ENCODE data around the gene TADA3. TPM values are rescaled to one million over a fixed set of nuclear protein-coding genes. Genes with fewer than 3 reads are reported as not detected.

The TADA3 gene
- total and polyA plus RNA-seq, 2 donors (not counting 1 experiment from before 2014, with no cell fraction given) = 51.2 to 87.9 TPM

DNA sequence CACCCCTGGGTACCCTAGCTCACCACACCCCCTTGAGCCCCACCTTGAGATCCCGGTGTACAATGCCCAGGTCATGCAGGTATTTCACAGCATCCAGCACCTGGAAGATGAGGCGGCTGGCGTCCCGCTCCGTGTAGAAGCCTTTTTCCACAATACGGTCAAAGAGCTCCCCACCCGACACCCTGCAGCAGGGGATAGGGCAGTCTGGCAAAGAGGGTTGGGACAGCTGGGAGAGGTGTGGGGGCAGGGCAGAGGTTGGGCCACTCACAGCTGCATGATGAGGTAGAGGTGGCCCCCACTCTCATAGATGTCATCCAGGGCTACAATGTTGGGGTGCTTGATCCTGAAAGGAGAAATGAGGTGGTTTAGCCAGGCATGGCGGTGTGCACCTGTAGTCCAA lies 29.4 kb downstream of the TADA3 start:
- Histone ChIP-seq H3K79me2 (ENCODE audit: control insufficient read depth, insufficient read depth, low read length) (no peaks in the 10 kb centered on the region), H3K4me3 (replicated peaks in 1 of 4; ENCODE audit: control extremely low read depth in 1 of 4, insufficient read depth in 1 of 4, low read depth in 3 of 4, low read length in 4 of 4) (no peak overlapping the region), H3K4me2 (ENCODE audit: extremely low read depth, insufficient read depth, low read length) (no peak overlapping the region), H3K9me3 (ENCODE audit: control insufficient read depth, insufficient read depth, low read depth, low read length) (no peaks in the 10 kb centered on the region), H3K4me1 (ENCODE audit: control insufficient read depth, extremely low read depth, insufficient read depth, low read length) (no peaks in the 10 kb centered on the region), H4K20me1 (ENCODE audit: control insufficient read depth, extremely low read depth, insufficient read depth, low read length) (no peaks in the 10 kb centered on the region), H2AFZ (ENCODE audit: low read length) (no peak overlapping the region), H3K36me3 (ENCODE audit: control insufficient read depth, insufficient read depth, low read length) (peaks cover 2% of the 10 kb centered on the region), H3K27me3 (ENCODE audit: control insufficient read depth, insufficient read depth, low read length) (no peaks in the 10 kb centered on the region), H3K27ac (ENCODE audit: insufficient read depth, low read length) (no peak overlapping the region), H3K9ac (ENCODE audit: insufficient read depth, low read length) (no peak overlapping the region)
- TF ChIP-seq CTCF (conservative IDR thresholded peaks at IDR 0.05 in 1 of 2, IDR thresholded peaks at IDR 0.05 in 1 of 2; ENCODE audit: low read depth in 1 of 2, low read length in 2 of 2) (no peak), EZH2 (IDR thresholded peaks at IDR 0.05; ENCODE audit: low read length, missing control alignments) (no peak)
- DNase-seq (ENCODE audit: low read depth in 2 of 2) = no peak

- Histone ChIP-seq H3K4me2 (ENCODE audit: extremely low read depth, insufficient read depth, low read length) (no peak overlapping the region), H3K9ac (ENCODE audit: insufficient read depth, low read length) (no peak overlapping the region), H3K4me3 (replicated peaks in 1 of 4; ENCODE audit: control extremely low read depth in 1 of 4, insufficient read depth in 1 of 4, low read depth in 3 of 4, low read length in 4 of 4) (no peak overlapping the region), H3K79me2 (ENCODE audit: control insufficient read depth, insufficient read depth, low read length) (no peaks in the 10 kb centered on the region), H2AFZ (ENCODE audit: low read length) (no peak overlapping the region), H3K27me3 (ENCODE audit: control insufficient read depth, insufficient read depth, low read length) (no peaks in the 10 kb centered on the region), H3K27ac (ENCODE audit: insufficient read depth, low read length) (no peak overlapping the region), H3K9me3 (ENCODE audit: control insufficient read depth, insufficient read depth, low read depth, low read length) (no peaks in the 10 kb centered on the region), H3K36me3 (ENCODE audit: control insufficient read depth, insufficient read depth, low read length) (peaks cover 10% of the 10 kb centered on the region), H3K4me1 (ENCODE audit: control insufficient read depth, extremely low read depth, insufficient read depth, low read length) (no peaks in the 10 kb centered on the region), H4K20me1 (ENCODE audit: control insufficient read depth, extremely low read depth, insufficient read depth, low read length) (no peaks in the 10 kb centered on the region)
- TF ChIP-seq CTCF (conservative IDR thresholded peaks at IDR 0.05 in 1 of 2, IDR thresholded peaks at IDR 0.05 in 1 of 2; ENCODE audit: low read depth in 1 of 2, low read length in 2 of 2) (no peak), EZH2 (IDR thresholded peaks at IDR 0.05; ENCODE audit: low read length, missing control alignments) (no peak)
- DNase-seq (ENCODE audit: low read depth in 2 of 2) = no peak
Measured at GRCh38 chr3:9761919-9762318, 30.4 kb downstream of the TADA3 start.

DNA sequence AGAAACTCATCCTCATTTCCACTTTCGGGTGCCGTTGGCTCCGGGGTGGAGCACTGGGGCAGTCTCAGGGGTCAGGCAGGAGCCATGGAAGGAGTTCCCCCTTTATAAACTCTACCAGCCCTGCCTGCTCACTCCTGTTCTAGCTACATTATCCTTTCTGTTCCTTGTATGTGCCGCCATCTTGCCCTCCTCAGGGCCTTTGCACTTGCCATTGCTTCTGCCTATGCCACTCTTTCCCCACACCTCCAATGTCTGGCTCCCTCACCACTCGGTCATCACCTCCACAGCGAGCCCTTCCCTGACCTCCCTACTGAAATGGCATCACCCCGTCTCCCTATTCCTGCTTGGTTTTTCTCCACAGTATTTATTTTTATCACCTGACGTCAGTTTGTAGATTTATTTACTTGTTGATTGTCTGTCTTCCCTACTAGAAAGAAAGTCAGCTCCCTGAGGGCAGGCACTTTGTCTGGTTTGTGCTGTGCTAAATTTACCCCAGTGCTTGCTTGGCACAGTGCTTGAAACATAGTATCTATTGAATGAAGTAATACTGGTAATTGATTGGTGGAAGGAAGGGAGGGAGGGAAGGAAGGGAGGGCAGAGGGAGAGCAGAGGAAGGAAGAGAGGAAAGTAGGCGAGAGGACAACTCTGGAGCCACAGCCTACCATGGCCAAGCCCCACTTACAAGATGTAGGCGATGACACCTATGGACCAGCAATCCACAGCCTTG lies 31.3 kb downstream of the TADA3 start:
- H3K27me3 ChIP-seq (ENCODE audit: control insufficient read depth, insufficient read depth, low read length) = no peaks in the 10 kb centered on the region
- no peaks in the 10 kb centered on the region for H4K20me1 ChIP-seq (ENCODE audit: control insufficient read depth, extremely low read depth, insufficient read depth, low read length)
- H3K4me3 ChIP-seq (replicated peaks in 1 of 4; ENCODE audit: control extremely low read depth in 1 of 4, insufficient read depth in 1 of 4, low read depth in 3 of 4, low read length in 4 of 4) = no peak overlapping the region
- no peak for TF ChIP-seq CTCF (conservative IDR thresholded peaks at IDR 0.05 in 1 of 2, IDR thresholded peaks at IDR 0.05 in 1 of 2; ENCODE audit: low read depth in 1 of 2, low read length in 2 of 2)
- TF ChIP-seq EZH2 (IDR thresholded peaks at IDR 0.05; ENCODE audit: low read length, missing control alignments) = no peak
- DNase-seq (ENCODE audit: low read depth in 2 of 2) = no peak
- H3K27ac ChIP-seq (ENCODE audit: insufficient read depth, low read length) = no peak overlapping the region
- no peaks in the 10 kb centered on the region for H3K4me1 ChIP-seq (ENCODE audit: control insufficient read depth, extremely low read depth, insufficient read depth, low read length)
- H2AFZ ChIP-seq (ENCODE audit: low read length) = no peak overlapping the region
- no peaks in the 10 kb centered on the region for H3K79me2 ChIP-seq (ENCODE audit: control insufficient read depth, insufficient read depth, low read length)
- no peak overlapping the region for H3K9ac ChIP-seq (ENCODE audit: insufficient read depth, low read length)
- H3K9me3 ChIP-seq (ENCODE audit: control insufficient read depth, insufficient read depth, low read depth, low read length) = no peaks in the 10 kb centered on the region
- H3K36me3 ChIP-seq (ENCODE audit: control insufficient read depth, insufficient read depth, low read length) = peaks cover 13% of the 10 kb centered on the region
- no peak overlapping the region for H3K4me2 ChIP-seq (ENCODE audit: extremely low read depth, insufficient read depth, low read length)

Data from fibroblast of lung (primary cell).